Tibial nerve (tissue), 4 donors: ENCODE measurements around the gene HS6ST3.

ENCODE experiments used
- CTCF ChIP-seq, 5 experiments: fragments of 200-600 bp in 3 of 5; fragments of 450-650 bp in 2 of 5; sonication (generic) in 3 of 5; IDR thresholded peaks; one replicate each; pipeline ENCODE4 v1.5.1; 2016 to 2019; ENCODE audit warnings: antibody characterized with exemption in 5 of 5, mild to moderate bottlenecking in 3 of 5, moderate library complexity in 2 of 5
- EP300 ChIP-seq, 2 donors: sonication (generic); formaldehyde crosslinking; IDR thresholded peaks; one replicate each; pipeline ENCODE4 v1.6.1; 2017; ENCODE audit warnings: antibody characterized with exemption in 2 of 2, mild to moderate bottlenecking in 1 of 2
- POLR2A ChIP-seq, 2 donors: fragments of 450-650 bp; IDR thresholded peaks; one replicate each; pipeline ENCODE4 v1.6.1; 2017; ENCODE audit warnings: antibody characterized with exemption in 2 of 2, mild to moderate bottlenecking in 2 of 2, moderate library complexity in 2 of 2

DNA sequence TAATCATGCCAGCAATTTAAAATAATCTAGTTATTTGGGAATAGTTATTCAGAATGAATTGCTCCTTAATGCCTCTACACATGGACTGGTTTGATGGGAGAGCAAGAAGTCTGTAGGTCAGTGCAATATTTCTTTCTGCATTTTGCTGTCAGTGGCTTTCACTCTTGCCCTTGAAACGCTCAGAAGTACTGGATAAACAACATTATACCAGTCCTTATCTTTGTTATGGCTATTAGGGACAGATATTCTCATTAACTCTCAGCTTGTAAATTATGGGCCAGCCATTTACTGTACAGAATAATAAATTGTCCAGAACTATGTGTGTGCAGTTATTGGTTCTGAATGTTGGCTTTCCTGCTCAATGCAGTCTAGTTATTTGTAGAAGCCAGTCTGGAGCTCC is 680.0 kb downstream of the HS6ST3 start:
- TF ChIP-seq POLR2A (IDR thresholded peaks at IDR 0.05) = no peak
- no peak for TF ChIP-seq CTCF (IDR thresholded peaks at IDR 0.05)
- TF ChIP-seq EP300 (IDR thresholded peaks at IDR 0.05) = no peak
